ENCODE results near the gene C18orf32. TPM values are rescaled to one million over a fixed set of nuclear protein-coding genes. Genes with fewer than 3 reads are reported as not detected.
A peak's percentile ranks its signal among the peaks of the same experiment; 100 is the strongest.

C18orf32 gene
- total and polyA plus RNA-seq, 2 donors (not counting 1 experiment from before 2014, with no cell fraction given), result 20.8 to 36.3 TPM

GRCh38 chr18:49491534-49491856 lies 4.5 kb upstream of the C18orf32 start:
- ChIA-PET CTCF (interaction anchor here (1.0 to 1.2 kb wide), 3 partner anchors 19 to 777 kb away, joined by 3 read pairs; no protein-coding TSS in a partner anchor), POLR2A (no interaction called here)
- Histone ChIP-seq H3K9me3 (ENCODE audit: control extremely low read depth in 1 of 3, control insufficient read depth in 2 of 3, insufficient read depth in 1 of 3, low read length in 2 of 3) (no peaks in the 10 kb centered on the region), H3K4me3 (ENCODE audit: control extremely low read depth in 1 of 5, extremely low read depth in 1 of 5, insufficient read depth in 1 of 5, low read depth in 2 of 5, low read length in 4 of 5) (peak overlapping the region; percentile 74 to 99 (median 95)), H3K27ac (ENCODE audit: low read length in 2 of 2) (peak overlapping the region; percentile 94 to 95), H3K27me3 (replicated peaks in 1 of 4; ENCODE audit: control extremely low read depth in 1 of 4, control insufficient read depth in 3 of 4, insufficient read depth in 4 of 4, low read length in 3 of 4) (no peaks in the 10 kb centered on the region), H3K4me1 (ENCODE audit: control insufficient read depth in 2 of 2, insufficient read depth in 2 of 2, low read length in 2 of 2) (peaks cover 25 to 30% of the 10 kb centered on the region in 2 donors), H3K36me3 (replicated peaks in 1 of 2; ENCODE audit: control extremely low read depth in 1 of 2, control insufficient read depth in 1 of 2, extremely low read depth in 1 of 2, insufficient read depth in 2 of 2, low read length in 1 of 2) (peaks cover 13 to 34% of the 10 kb centered on the region in 2 experiments), H3K4me2 (replicated peaks; ENCODE audit: low read depth, low read length, poor library complexity, severe bottlenecking) (peak overlapping the region; percentile 89), H3K9ac (ENCODE audit: low read length) (peak overlapping the region; percentile 99), H2AFZ (ENCODE audit: insufficient read depth, low read depth, low read length, poor library complexity, severe bottlenecking) (peak overlapping the region; percentile 78), H3K79me2 (ENCODE audit: control insufficient read depth, insufficient read depth, low read length) (peaks cover 7% of the 10 kb centered on the region), H4K20me1 (ENCODE audit: control insufficient read depth, insufficient read depth, low read length, poor library complexity, severe bottlenecking) (peaks cover 4% of the 10 kb centered on the region)
- TF ChIP-seq EZH2 (IDR thresholded peaks at IDR 0.05; ENCODE audit: borderline replicate concordance, insufficient read depth, low read depth, low read length, poor library complexity, severe bottlenecking) (no peak), CTCF (IDR thresholded peaks at IDR 0.05) (no peak)
- WGBS (ENCODE audit: insufficient coverage), result 13% methylated on average over 2 of the region's 7 CpGs
- Mint-ChIP-seq H3K9me3 (ENCODE audit: insufficient read depth) (no peaks in the 10 kb centered on the region), H3K27ac (peak overlapping the region; percentile 94), H3K27me3 (no peaks in the 10 kb centered on the region), H3K4me1 (peaks cover 56% of the 10 kb centered on the region), H3K4me3 (peak overlapping the region; percentile 95)
- no peak for DNase-seq
- intact Hi-C loops (cut with micrococcal nuclease), result loop anchor here (5.0 kb wide), 1 partner anchor 881 kb away; no protein-coding TSS in a partner anchor
- ATAC-seq (ENCODE audit: low read depth), result no peak

GRCh38 chr18:49490246-49490762 lies 3.3 kb upstream of the C18orf32 start:
- ChIA-PET CTCF (interaction anchor here (1.0 to 1.2 kb wide), 3 partner anchors 20 to 778 kb away, joined by 3 read pairs; no protein-coding TSS in a partner anchor), POLR2A (no interaction called here)
- Histone ChIP-seq H3K27ac (ENCODE audit: low read length in 2 of 2) (peak overlapping the region; percentile 23 to 95), H3K4me1 (ENCODE audit: control insufficient read depth in 2 of 2, insufficient read depth in 2 of 2, low read length in 2 of 2) (peaks cover 36 to 39% of the 10 kb centered on the region in 2 donors), H3K79me2 (ENCODE audit: control insufficient read depth, insufficient read depth, low read length) (peaks cover 19% of the 10 kb centered on the region), H2AFZ (ENCODE audit: insufficient read depth, low read depth, low read length, poor library complexity, severe bottlenecking) (no peak overlapping the region), H3K9me3 (ENCODE audit: control extremely low read depth in 1 of 3, control insufficient read depth in 2 of 3, insufficient read depth in 1 of 3, low read length in 2 of 3) (no peaks in the 10 kb centered on the region), H3K9ac (ENCODE audit: low read length) (no peak overlapping the region), H3K4me2 (replicated peaks; ENCODE audit: low read depth, low read length, poor library complexity, severe bottlenecking) (no peak overlapping the region), H4K20me1 (ENCODE audit: control insufficient read depth, insufficient read depth, low read length, poor library complexity, severe bottlenecking) (peaks cover 4% of the 10 kb centered on the region), H3K36me3 (replicated peaks in 1 of 2; ENCODE audit: control extremely low read depth in 1 of 2, control insufficient read depth in 1 of 2, extremely low read depth in 1 of 2, insufficient read depth in 2 of 2, low read length in 1 of 2) (peaks cover 13 to 34% of the 10 kb centered on the region in 2 experiments), H3K27me3 (replicated peaks in 1 of 4; ENCODE audit: control extremely low read depth in 1 of 4, control insufficient read depth in 3 of 4, insufficient read depth in 4 of 4, low read length in 3 of 4) (no peaks in the 10 kb centered on the region), H3K4me3 (ENCODE audit: control extremely low read depth in 1 of 5, extremely low read depth in 1 of 5, insufficient read depth in 1 of 5, low read depth in 2 of 5, low read length in 4 of 5) (no peak overlapping the region)
- no peaks in the 10 kb centered on the region for H3K27me3 Mint-ChIP-seq
- peak overlapping the region; percentile 50 for H3K27ac Mint-ChIP-seq
- peaks cover 63% of the 10 kb centered on the region for H3K4me1 Mint-ChIP-seq
- H3K9me3 Mint-ChIP-seq (ENCODE audit: insufficient read depth), result no peaks in the 10 kb centered on the region
- TF ChIP-seq EZH2 (IDR thresholded peaks at IDR 0.05; ENCODE audit: borderline replicate concordance, insufficient read depth, low read depth, low read length, poor library complexity, severe bottlenecking) (no peak), CTCF (IDR thresholded peaks at IDR 0.05) (no peak)
- no peak for ATAC-seq (ENCODE audit: low read depth)
- DNase-seq, result no peak
- H3K4me3 Mint-ChIP-seq, result peak overlapping the region; percentile 95
- intact Hi-C loops (cut with micrococcal nuclease), result loop anchor here (5.0 kb wide), 1 partner anchor 882 kb away; no protein-coding TSS in a partner anchor
- WGBS (ENCODE audit: insufficient coverage), result 80% methylated on average over 1 of the region's 4 CpGs

All from B cell (primary cell).